Inferior parietal cortex (tissue), 1 donor: ENCODE measurements around the gene CLTA.
"Not testable (repeated sequence)": the region's sequence is repeated elsewhere in the genome, so short reads cannot be mapped to it uniquely, and the experiment has no call there.

Source experiments
- DNase-seq: peaks from one replicate; pipeline ENCODE4 v3.0.0-alpha.2; 2016; ENCODE audit errors: extremely low spot score

The CLTA gene

GRCh38 chr9:36239675-36240074, 49.0 kb downstream of the CLTA start:
- not testable (repeated sequence) for DNase-seq

- DNase-seq = no peak
Measured at GRCh38 chr9:36245906-36246305, 55.2 kb downstream of the CLTA start.

GRCh38 chr9:36247356-36247755, 56.6 kb downstream of the CLTA start:
- no peak for DNase-seq

GRCh38 chr9:36248061-36248460, 57.3 kb downstream of the CLTA start:
- peak; percentile 59 for DNase-seq

- DNase-seq = no peak
Measured at GRCh38 chr9:36249189-36249588, 58.5 kb downstream of the CLTA start.

GRCh38 chr9:36250079-36250478, 59.4 kb downstream of the CLTA start:
- no peak for DNase-seq

GRCh38 chr9:36251428-36251827, 60.7 kb downstream of the CLTA start:
- no peak for DNase-seq

GRCh38 chr9:36258208-36258995, 67.7 kb downstream of the CLTA start, which contains the start of gene GNE:
Gene GNE (minus strand): TSS chr9:36258448. CDS start chr9:36249355, 9,093 bp downstream.
- DNase-seq = peak; percentile 94

GRCh38 chr9:36258996-36259533, 68.3 kb downstream of the CLTA start:
- DNase-seq = no peak
